ENCODE measurements around the gene CCDC71L.

DNA sequence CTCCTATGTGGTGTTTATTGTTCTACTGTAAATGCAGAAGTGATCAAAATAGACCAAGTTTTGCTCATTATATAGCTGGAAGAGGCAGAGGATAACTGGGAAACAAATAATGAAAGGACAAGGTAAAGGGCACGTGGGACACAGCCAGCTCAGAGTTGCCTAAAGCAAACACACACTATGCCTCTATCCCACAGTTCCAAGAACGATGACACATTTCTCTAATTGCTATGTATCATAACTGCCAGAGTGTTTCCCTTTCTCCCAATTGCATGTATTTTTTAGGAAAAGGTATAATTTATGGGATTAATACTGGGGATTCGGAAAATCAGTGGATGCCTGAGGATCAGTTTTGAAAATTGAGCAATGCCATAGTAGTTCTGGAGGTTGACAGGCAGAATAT lies 49.0 kb downstream of the CCDC71L start:
- TF ChIP-seq, protein P1, sequence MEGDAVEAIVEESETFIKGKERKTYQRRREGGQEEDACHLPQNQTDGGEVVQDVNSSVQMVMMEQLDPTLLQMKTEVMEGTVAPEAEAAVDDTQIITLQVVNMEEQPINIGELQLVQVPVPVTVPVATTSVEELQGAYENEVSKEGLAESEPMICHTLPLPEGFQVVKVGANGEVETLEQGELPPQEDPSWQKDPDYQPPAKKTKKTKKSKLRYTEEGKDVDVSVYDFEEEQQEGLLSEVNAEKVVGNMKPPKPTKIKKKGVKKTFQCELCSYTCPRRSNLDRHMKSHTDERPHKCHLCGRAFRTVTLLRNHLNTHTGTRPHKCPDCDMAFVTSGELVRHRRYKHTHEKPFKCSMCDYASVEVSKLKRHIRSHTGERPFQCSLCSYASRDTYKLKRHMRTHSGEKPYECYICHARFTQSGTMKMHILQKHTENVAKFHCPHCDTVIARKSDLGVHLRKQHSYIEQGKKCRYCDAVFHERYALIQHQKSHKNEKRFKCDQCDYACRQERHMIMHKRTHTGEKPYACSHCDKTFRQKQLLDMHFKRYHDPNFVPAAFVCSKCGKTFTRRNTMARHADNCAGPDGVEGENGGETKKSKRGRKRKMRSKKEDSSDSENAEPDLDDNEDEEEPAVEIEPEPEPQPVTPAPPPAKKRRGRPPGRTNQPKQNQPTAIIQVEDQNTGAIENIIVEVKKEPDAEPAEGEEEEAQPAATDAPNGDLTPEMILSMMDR (IDR thresholded peaks at IDR 0.05) = no peak
- no peak for TF ChIP-seq EZH2 (IDR thresholded peaks at IDR 0.05; ENCODE audit: borderline replicate concordance, insufficient read depth, low read depth, low read length, poor library complexity, severe bottlenecking)
